Measurements from ENCODE around the gene SEPTIN6. TPM values are rescaled to one million over a fixed set of nuclear protein-coding genes. Genes with fewer than 3 reads are reported as not detected.

The SEPTIN6 gene
- total and polyA plus RNA-seq, 2 of the 8 experiments (the other 6 are each of a cell fraction or from before 2014, with no cell fraction given), result 31.0 to 42.6 TPM

- H3K36me3 ChIP-seq (ENCODE audit: control insufficient read depth in 2 of 4, insufficient read depth in 4 of 4, low read length in 3 of 4), result no peaks in the 10 kb centered on the region
- FAIRE-seq (no peak), DNase-seq (ENCODE audit: low read depth in 1 of 2, low spot score in 2 of 2) (peak in 1 of 2 experiments; percentile 51)
- ChIA-PET POLR2A (ENCODE audit: partially characterized antibody) (interaction anchor here (0.8 to 2.9 kb wide), 8 partner anchors 9 to 118 kb away, joined by 3 to 10 read pairs (median 4); partner anchors contain the start of genes RPL39, SOWAHD and UBE2A), CTCF (ENCODE audit: partially characterized antibody) (interaction anchor here (0.8 to 4.6 kb wide), 6 partner anchors 20 to 127 kb away, joined by 3 to 47 read pairs (median 4); no protein-coding TSS in a partner anchor)
- no peak overlapping the region; the same call in 1 of the 2 replicates for H4K8ac ChIP-seq (ENCODE audit: extremely low read depth, insufficient read depth, low read length)
- no peak overlapping the region for H2AK5ac ChIP-seq (ENCODE audit: low read depth, low read length)
- no peak overlapping the region for H3K56ac ChIP-seq (replicated peaks; ENCODE audit: insufficient read length, low read depth, low read length)
- H3K4me3 ChIP-seq (ENCODE audit: extremely low read depth in 1 of 4, insufficient read depth in 2 of 4, low read depth in 3 of 4, low read length in 4 of 4), result peak overlapping the region; percentile 45 to 81 (median 58)
- H3K79me1 ChIP-seq (ENCODE audit: low read depth, low read length), result no peaks in the 10 kb centered on the region; the same call in 1 of the 2 replicates
- H2BK5ac ChIP-seq (ENCODE audit: low read depth, low read length), result no peak overlapping the region
- peak overlapping the region in 3 of 4 experiments; percentile 20 to 43 (median 37); a peak in 4 of 7 replicates for H3K9ac ChIP-seq (replicated peaks in 1 of 4; ENCODE audit: extremely low read depth in 1 of 4, low read depth in 3 of 4, low read length in 3 of 4)
- peaks cover 0 to 28% of the 10 kb centered on the region in 2 experiments; a peak in 2 of 4 replicates for H3K79me2 ChIP-seq (ENCODE audit: control insufficient read depth in 1 of 2, insufficient read depth in 2 of 2, low read length in 2 of 2)
- no peak overlapping the region for H2BK12ac ChIP-seq (ENCODE audit: low read depth, low read length)
- H4K91ac ChIP-seq (replicated peaks; ENCODE audit: insufficient read length, low read length), result no peak overlapping the region
- H3K9me3 ChIP-seq (ENCODE audit: insufficient read depth in 2 of 2, low read depth in 1 of 2, low read length in 1 of 2), result no peaks in the 10 kb centered on the region
- no peaks in the 10 kb centered on the region for H4K20me1 ChIP-seq (replicated peaks in 1 of 2; ENCODE audit: control insufficient read depth in 1 of 2, insufficient read depth in 2 of 2, low read length in 2 of 2)
- H2BK15ac ChIP-seq (ENCODE audit: low read length), result no peak overlapping the region
- peaks cover 9% of the 10 kb centered on the region; the same call in 1 of the 2 replicates for H3K23me2 ChIP-seq (ENCODE audit: low read depth, low read length)
- TF ChIP-seq SIN3A (conservative IDR thresholded peaks at IDR 0.05 in 1 of 2, IDR thresholded peaks at IDR 0.05 in 1 of 2; ENCODE audit: low read depth in 1 of 2, low read length in 2 of 2) (0 out of 4 replicates have a peak, but pooled peaks of 1 of the 2 experiments have one; percentile 9), RBBP5 (IDR thresholded peaks at IDR 0.05; ENCODE audit: borderline replicate concordance, low read depth, low read length) (0 out of 2 replicates have a peak, but pooled peaks have one; percentile 4), ZNF274 (IDR thresholded peaks at IDR 0.05; ENCODE audit: borderline replicate concordance, extremely low read depth, low read length) (no peak), ASH2L (IDR thresholded peaks at IDR 0.05; ENCODE audit: low read length) (peak; percentile 39), KDM4A (IDR thresholded peaks at IDR 0.05; ENCODE audit: low read depth, low read length, severe bottlenecking) (peak; percentile 23), POLR2A (IDR thresholded peaks at IDR 0.05; ENCODE audit: control extremely low read depth in 1 of 2, low read depth in 2 of 2, low read length in 2 of 2) (no peak)
- TF ChIP-seq, protein P1, sequence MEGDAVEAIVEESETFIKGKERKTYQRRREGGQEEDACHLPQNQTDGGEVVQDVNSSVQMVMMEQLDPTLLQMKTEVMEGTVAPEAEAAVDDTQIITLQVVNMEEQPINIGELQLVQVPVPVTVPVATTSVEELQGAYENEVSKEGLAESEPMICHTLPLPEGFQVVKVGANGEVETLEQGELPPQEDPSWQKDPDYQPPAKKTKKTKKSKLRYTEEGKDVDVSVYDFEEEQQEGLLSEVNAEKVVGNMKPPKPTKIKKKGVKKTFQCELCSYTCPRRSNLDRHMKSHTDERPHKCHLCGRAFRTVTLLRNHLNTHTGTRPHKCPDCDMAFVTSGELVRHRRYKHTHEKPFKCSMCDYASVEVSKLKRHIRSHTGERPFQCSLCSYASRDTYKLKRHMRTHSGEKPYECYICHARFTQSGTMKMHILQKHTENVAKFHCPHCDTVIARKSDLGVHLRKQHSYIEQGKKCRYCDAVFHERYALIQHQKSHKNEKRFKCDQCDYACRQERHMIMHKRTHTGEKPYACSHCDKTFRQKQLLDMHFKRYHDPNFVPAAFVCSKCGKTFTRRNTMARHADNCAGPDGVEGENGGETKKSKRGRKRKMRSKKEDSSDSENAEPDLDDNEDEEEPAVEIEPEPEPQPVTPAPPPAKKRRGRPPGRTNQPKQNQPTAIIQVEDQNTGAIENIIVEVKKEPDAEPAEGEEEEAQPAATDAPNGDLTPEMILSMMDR (IDR thresholded peaks at IDR 0.05; ENCODE audit: control extremely low read depth in 1 of 3, insufficient read depth in 1 of 3, low read depth in 1 of 3, low read length in 3 of 3), result peak in 1 of 3 experiments; percentile 3; a peak in 1 of 4 replicates
- no peak overlapping the region for H3K18ac ChIP-seq (ENCODE audit: extremely low read depth, low read length)
- H3K4ac ChIP-seq (replicated peaks; ENCODE audit: insufficient read length, low read depth, low read length), result no peak overlapping the region
- H3K4me1 ChIP-seq (replicated peaks in 1 of 4; ENCODE audit: control insufficient read depth in 3 of 4, insufficient read depth in 4 of 4, low read length in 3 of 4), result peaks cover 8 to 23% (median 15%) of the 10 kb centered on the region in 4 experiments
- H3K4me2 ChIP-seq (ENCODE audit: insufficient read depth in 1 of 2, low read depth in 2 of 2, low read length in 2 of 2), result peak overlapping the region; percentile 88 to 89
- no peak overlapping the region for H2BK120ac ChIP-seq (replicated peaks; ENCODE audit: low read depth, low read length)
- H4K5ac ChIP-seq (ENCODE audit: insufficient read length, low read depth, low read length), result no peak overlapping the region
- no peak overlapping the region for H2BK20ac ChIP-seq (ENCODE audit: low read length)
- no peak overlapping the region for H3K23ac ChIP-seq (ENCODE audit: insufficient read length)
- no peak overlapping the region for H3K27ac ChIP-seq (ENCODE audit: low read depth, low read length)
- 0 out of 2 replicates have a peak overlapping the region, but pooled peaks have one; percentile 53 for H2AFZ ChIP-seq (ENCODE audit: low read length)
- no peak overlapping the region for H3K14ac ChIP-seq (ENCODE audit: insufficient read length)
- 0% methylated on average over 7 of the region's 66 CpGs; no CpG with 5 or more reads in 1 of the 2 experiments for WGBS, 2 experiments (ENCODE audit: extremely low coverage in 1 of 2, insufficient coverage in 1 of 2, insufficient read length in 1 of 2, insufficient replicate concordance in 2 of 2, low coverage in 1 of 2, low lambda C conversion rate in 2 of 2, missing lambda C conversion rate in 1 of 2)
- peaks cover 0 to 10% (median 8%) of the 10 kb centered on the region in 4 experiments; a peak in 3 of 7 replicates for H3K27me3 ChIP-seq (replicated peaks in 1 of 4; ENCODE audit: control insufficient read depth in 3 of 4, extremely low read depth in 1 of 4, insufficient read depth in 3 of 4, low read length in 3 of 4)
Measured at GRCh38 chrX:119692191-119693039, 553 bp downstream of the SEPTIN6 start.
